K562 (cell line): ENCODE data around the gene ATP5F1A.

Source experiments
- CHD2 ChIP-seq: IDR thresholded peaks from 2 replicates; pipeline ENCODE4 v1.6.1; 2011; ENCODE audit warnings: low read depth, low read length
- NR2C2 ChIP-seq, 2 experiments: fragments of 200-800 bp in 1 of 2; sonication (Bioruptor generic) in 1 of 2; sonication (generic) in 1 of 2; formaldehyde crosslinking in 1 of 2; IDR thresholded peaks; 2 replicates each; pipeline versions ENCODE4 v1.6.1 to v1.8.0; 2016 to 2022; ENCODE audit warnings: mild to moderate bottlenecking in 1 of 2, missing compliant biosample characterization in 1 of 2, missing genetic modification characterization in 1 of 2, missing genetic modification reagents in 1 of 2
- RFX5 ChIP-seq: IDR thresholded peaks from 2 replicates; pipeline ENCODE4 v1.6.1; 2011; ENCODE audit warnings: low read depth, mild to moderate bottlenecking, improper control_type of control experiment, low read length
- TCF7 ChIP-seq: sonication (generic); IDR thresholded peaks from 2 replicates; pipeline ENCODE4 v1.6.1; 2016; ENCODE audit warnings: antibody characterized with exemption, borderline replicate concordance
- XRCC5 ChIP-seq: fragments of 200-400 bp; formaldehyde crosslinking; IDR thresholded peaks from 2 replicates; pipeline ENCODE4 v1.6.1; 2017; ENCODE audit warnings: low read depth, mild to moderate bottlenecking, low read length
- TF ChIP-seq, protein P1 (sequence below): fragments of 450-650 bp; IDR thresholded peaks from 2 replicates; pipeline ENCODE4 v1.6.1; 2017; ENCODE audit warnings: antibody characterized with exemption
- TF ChIP-seq, protein P2 (sequence below), 3 experiments: IDR thresholded peaks in 2 of 3; conservative IDR thresholded peaks in 1 of 3; 2 replicates each; pipeline ENCODE4 v1.5.1; 2011 to 2012; ENCODE audit warnings: low read length in 3 of 3, mild to moderate bottlenecking in 3 of 3, control low read depth in 2 of 3, improper control_type of control experiment in 1 of 3, inconsistent platforms in 1 of 3, low read depth in 1 of 3, mixed read lengths in 1 of 3, moderate library complexity in 1 of 3; ENCODE audit not compliant: insufficient read depth in 2 of 3

DNA sequence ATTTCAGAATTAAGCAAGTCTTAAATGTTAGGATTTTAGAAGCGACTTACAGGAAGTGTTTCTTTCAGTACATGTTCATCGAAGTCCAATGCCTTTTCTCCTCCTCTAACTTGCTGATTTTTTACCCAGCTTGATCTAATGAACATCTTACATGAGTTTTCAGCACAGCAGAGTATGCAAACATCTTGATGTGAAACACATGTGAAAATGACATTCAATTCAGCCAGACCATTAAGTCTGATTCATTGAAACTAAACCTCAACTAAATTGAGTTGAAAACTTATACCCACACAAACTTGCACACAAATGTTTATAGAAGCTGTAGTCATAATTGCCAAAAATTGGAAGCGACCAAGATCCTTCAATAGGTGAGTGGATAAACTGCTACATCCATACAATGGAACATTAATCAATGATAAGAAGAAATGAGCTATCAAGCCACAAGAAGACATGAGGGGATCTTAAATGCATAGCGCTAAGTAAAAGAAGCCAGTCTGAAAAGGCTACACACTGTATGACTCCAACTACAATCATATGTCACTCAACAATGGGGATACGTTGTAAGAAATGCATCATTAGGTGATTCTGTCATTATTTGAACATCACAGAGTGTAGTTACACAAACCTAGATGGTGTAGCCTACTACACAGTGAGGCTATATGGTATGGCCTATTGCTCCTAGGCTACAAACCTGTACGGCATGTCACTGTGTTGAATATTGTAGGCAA is 44.6 kb downstream of the ATP5F1A start:
- TF ChIP-seq, protein P1, sequence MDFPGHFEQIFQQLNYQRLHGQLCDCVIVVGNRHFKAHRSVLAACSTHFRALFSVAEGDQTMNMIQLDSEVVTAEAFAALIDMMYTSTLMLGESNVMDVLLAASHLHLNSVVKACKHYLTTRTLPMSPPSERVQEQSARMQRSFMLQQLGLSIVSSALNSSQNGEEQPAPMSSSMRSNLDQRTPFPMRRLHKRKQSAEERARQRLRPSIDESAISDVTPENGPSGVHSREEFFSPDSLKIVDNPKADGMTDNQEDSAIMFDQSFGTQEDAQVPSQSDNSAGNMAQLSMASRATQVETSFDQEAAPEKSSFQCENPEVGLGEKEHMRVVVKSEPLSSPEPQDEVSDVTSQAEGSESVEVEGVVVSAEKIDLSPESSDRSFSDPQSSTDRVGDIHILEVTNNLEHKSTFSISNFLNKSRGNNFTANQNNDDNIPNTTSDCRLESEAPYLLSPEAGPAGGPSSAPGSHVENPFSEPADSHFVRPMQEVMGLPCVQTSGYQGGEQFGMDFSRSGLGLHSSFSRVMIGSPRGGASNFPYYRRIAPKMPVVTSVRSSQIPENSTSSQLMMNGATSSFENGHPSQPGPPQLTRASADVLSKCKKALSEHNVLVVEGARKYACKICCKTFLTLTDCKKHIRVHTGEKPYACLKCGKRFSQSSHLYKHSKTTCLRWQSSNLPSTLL: no peak
- TF ChIP-seq, protein P2, sequence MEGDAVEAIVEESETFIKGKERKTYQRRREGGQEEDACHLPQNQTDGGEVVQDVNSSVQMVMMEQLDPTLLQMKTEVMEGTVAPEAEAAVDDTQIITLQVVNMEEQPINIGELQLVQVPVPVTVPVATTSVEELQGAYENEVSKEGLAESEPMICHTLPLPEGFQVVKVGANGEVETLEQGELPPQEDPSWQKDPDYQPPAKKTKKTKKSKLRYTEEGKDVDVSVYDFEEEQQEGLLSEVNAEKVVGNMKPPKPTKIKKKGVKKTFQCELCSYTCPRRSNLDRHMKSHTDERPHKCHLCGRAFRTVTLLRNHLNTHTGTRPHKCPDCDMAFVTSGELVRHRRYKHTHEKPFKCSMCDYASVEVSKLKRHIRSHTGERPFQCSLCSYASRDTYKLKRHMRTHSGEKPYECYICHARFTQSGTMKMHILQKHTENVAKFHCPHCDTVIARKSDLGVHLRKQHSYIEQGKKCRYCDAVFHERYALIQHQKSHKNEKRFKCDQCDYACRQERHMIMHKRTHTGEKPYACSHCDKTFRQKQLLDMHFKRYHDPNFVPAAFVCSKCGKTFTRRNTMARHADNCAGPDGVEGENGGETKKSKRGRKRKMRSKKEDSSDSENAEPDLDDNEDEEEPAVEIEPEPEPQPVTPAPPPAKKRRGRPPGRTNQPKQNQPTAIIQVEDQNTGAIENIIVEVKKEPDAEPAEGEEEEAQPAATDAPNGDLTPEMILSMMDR (IDR thresholded peaks at IDR 0.05 in 2 of 3, conservative IDR thresholded peaks at IDR 0.05 in 1 of 3; ENCODE audit: insufficient read depth in 2 of 3, low read depth in 1 of 3, low read length in 3 of 3): no peak
- TF ChIP-seq RFX5: no peak
- TF ChIP-seq CHD2: no peak
- TF ChIP-seq NR2C2 (CRISPR knock-in tag; IDR thresholded peaks at IDR 0.05): no peak
- TF ChIP-seq NR2C2 (tag; IDR thresholded peaks at IDR 0.05): no peak
- TF ChIP-seq TCF7: no peak
- TF ChIP-seq XRCC5: no peak
